AG04449 (cell line): Measurements from ENCODE around the gene PVALEF.

Experiments used
- CTCF ChIA-PET: fragments of 350-600 bp; formaldehyde crosslinking; extraction: SDS; loops from one replicate; lab custom pipeline; 2021; ENCODE audit warnings: antibody characterized with exemption; lab: Yijun Ruan, JAX
- POLR2A ChIA-PET: fragments of 400-600, 350-600 bp; formaldehyde crosslinking; extraction: SDS; loops from one replicate; lab custom pipeline; 2020; ENCODE audit warnings: antibody characterized with exemption, inconsistent platforms; lab: Yijun Ruan, JAX
- DNase-seq: peaks from one replicate; pipeline ENCODE4 v3.0.0-alpha.2; 2010; ENCODE audit warnings: low read depth, low spot score
- H3K4me3 ChIP-seq: 2 replicates; pipeline ENCODE4 v1.5.1; 2011; ENCODE audit warnings: low read depth, mild to moderate bottlenecking, control low read depth, low read length
- TF ChIP-seq, protein P1 (sequence below): IDR thresholded peaks from one replicate; pipeline ENCODE4 v1.5.1; 2011; ENCODE audit warnings: mild to moderate bottlenecking, moderate library complexity, low read length, control low read depth, inconsistent platforms; ENCODE audit not compliant: insufficient read depth; ENCODE audit errors: missing control alignments

Gene PVALEF

DNA sequence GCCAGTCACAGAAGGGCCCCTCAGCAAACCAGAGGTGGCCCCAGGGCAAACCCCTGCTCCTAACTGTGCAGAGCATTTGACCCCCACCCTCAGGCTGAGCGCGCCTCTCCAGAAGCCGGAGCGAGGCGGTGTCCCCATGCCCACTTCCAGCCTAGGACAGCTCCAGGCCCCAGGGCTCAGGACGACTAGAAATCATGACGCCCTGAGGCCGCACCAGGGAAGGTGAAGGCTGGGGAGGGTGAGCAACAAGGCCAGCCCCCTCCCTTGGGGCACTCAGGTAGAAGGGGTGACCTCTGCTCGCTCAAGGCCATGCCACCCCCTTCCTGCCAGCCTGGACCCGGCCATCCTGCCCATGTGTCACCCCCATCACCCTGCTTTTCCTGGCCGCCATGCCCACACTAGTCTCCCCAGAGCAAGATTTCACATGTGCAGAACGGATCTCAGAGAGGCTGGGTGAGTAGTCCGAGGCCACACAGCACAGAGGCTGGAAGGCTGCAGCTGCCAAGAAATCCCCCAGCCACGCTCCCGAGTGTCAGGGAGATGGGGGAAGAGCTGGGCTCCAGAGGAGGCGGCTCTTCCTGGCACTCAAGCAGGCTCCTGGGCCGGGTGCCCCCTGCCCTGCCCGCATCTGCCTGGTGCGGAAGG, 2.1 kb upstream of the PVALEF start:
- POLR2A ChIA-PET, result no interaction called here
- H3K4me3 ChIP-seq, result no peak overlapping the region
- TF ChIP-seq, protein P1, sequence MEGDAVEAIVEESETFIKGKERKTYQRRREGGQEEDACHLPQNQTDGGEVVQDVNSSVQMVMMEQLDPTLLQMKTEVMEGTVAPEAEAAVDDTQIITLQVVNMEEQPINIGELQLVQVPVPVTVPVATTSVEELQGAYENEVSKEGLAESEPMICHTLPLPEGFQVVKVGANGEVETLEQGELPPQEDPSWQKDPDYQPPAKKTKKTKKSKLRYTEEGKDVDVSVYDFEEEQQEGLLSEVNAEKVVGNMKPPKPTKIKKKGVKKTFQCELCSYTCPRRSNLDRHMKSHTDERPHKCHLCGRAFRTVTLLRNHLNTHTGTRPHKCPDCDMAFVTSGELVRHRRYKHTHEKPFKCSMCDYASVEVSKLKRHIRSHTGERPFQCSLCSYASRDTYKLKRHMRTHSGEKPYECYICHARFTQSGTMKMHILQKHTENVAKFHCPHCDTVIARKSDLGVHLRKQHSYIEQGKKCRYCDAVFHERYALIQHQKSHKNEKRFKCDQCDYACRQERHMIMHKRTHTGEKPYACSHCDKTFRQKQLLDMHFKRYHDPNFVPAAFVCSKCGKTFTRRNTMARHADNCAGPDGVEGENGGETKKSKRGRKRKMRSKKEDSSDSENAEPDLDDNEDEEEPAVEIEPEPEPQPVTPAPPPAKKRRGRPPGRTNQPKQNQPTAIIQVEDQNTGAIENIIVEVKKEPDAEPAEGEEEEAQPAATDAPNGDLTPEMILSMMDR, result no peak
- no peak for DNase-seq
- CTCF ChIA-PET, result no interaction called here

GRCh38 chr17:81163703-81164370, 1.5 kb upstream of the PVALEF start:
- no peak for DNase-seq
- TF ChIP-seq, protein P1, result no peak
- H3K4me3 ChIP-seq, result no peak overlapping the region
- CTCF ChIA-PET, result no interaction called here
- POLR2A ChIA-PET, result no interaction called here

GRCh38 chr17:81164371-81165245, 699 bp upstream of the PVALEF start:
- ChIA-PET CTCF (no interaction called here), POLR2A (interaction anchor here (1.0 kb wide), 1 partner anchor 18 kb away, joined by 3 read pairs; no protein-coding TSS in a partner anchor)
- no peak overlapping the region for H3K4me3 ChIP-seq
- DNase-seq, result no peak
- TF ChIP-seq, protein P1, result no peak

- H3K4me3 ChIP-seq, result peak within 1 kb of the TSS; percentile 6; the same call in 1 of the 2 replicates
- ChIA-PET POLR2A (no interaction called here), CTCF (no interaction called here)
- no peak for DNase-seq
- TF ChIP-seq, protein P1, result no peak
Measured at GRCh38 chr17:81166033-81166492, 756 bp downstream of the PVALEF start, which contains the start of gene AATK. TSS of gene AATK (minus strand) at chr17:81166221. CDS start at chr17:81165992, 229 bp downstream.

- POLR2A ChIA-PET, result no interaction called here
- CTCF ChIA-PET, result no interaction called here
- TF ChIP-seq, protein P1, result no peak
- no peak overlapping the region for H3K4me3 ChIP-seq
- DNase-seq, result no peak
Measured at GRCh38 chr17:81167194-81167524, 1.9 kb downstream of the PVALEF start.
